ENCODE data around the gene A4GALT.
"Not testable (repeated sequence)": the region's sequence is repeated elsewhere in the genome, so short reads cannot be mapped to it uniquely, and the experiment has no call there.

The A4GALT gene

GRCh38 chr22:42683578-42684283 lies 36.9 kb downstream of the A4GALT start:
- DNase-seq (ENCODE audit: low read depth), result no peak

- no peak for DNase-seq (ENCODE audit: low read depth)
These were observed 38.4 kb downstream of the A4GALT start for GRCh38 chr22:42682113-42682851.

GRCh38 chr22:42680648-42681047 lies 40.0 kb downstream of the A4GALT start:
- no peak for DNase-seq (ENCODE audit: low read depth)

- DNase-seq (ENCODE audit: low read depth), result no peak
These were observed 41.0 kb downstream of the A4GALT start for GRCh38 chr22:42679691-42680090.

GRCh38 chr22:42678894-42679293 lies 41.8 kb downstream of the A4GALT start:
- DNase-seq (ENCODE audit: low read depth), result no peak

- DNase-seq (ENCODE audit: low read depth), result not testable (repeated sequence)
These were observed 42.7 kb downstream of the A4GALT start for GRCh38 chr22:42677936-42678335.

GRCh38 chr22:42676059-42676607 lies 44.5 kb downstream of the A4GALT start:
- no peak for DNase-seq (ENCODE audit: low read depth)

- DNase-seq (ENCODE audit: low read depth), result no peak
These were observed 46.7 kb downstream of the A4GALT start for GRCh38 chr22:42673898-42674401.

- DNase-seq (ENCODE audit: low read depth), result not testable (repeated sequence)
These were observed 47.6 kb downstream of the A4GALT start for GRCh38 chr22:42673071-42673470.

GRCh38 chr22:42670921-42671709 lies 49.6 kb downstream of the A4GALT start:
- no peak for DNase-seq (ENCODE audit: low read depth)

GRCh38 chr22:42670046-42670445 lies 50.6 kb downstream of the A4GALT start:
- no peak for DNase-seq (ENCODE audit: low read depth)

GRCh38 chr22:42666393-42666792 lies 54.3 kb downstream of the A4GALT start:
- not testable (repeated sequence) for DNase-seq (ENCODE audit: low read depth)

GRCh38 chr22:42664976-42665831 lies 55.5 kb downstream of the A4GALT start:
- no peak for DNase-seq (ENCODE audit: low read depth)

GRCh38 chr22:42661985-42662831 lies 58.5 kb downstream of the A4GALT start:
- peak; percentile 79 for DNase-seq (ENCODE audit: low read depth)

GRCh38 chr22:42656578-42656977 lies 64.1 kb downstream of the A4GALT start:
- DNase-seq (ENCODE audit: low read depth), result no peak

GRCh38 chr22:42655693-42656092 lies 65.0 kb downstream of the A4GALT start:
- no peak for DNase-seq (ENCODE audit: low read depth)

GRCh38 chr22:42654436-42655073 lies 66.1 kb downstream of the A4GALT start:
- no peak for DNase-seq (ENCODE audit: low read depth)

- no peak for DNase-seq (ENCODE audit: low read depth)
These were observed 66.7 kb downstream of the A4GALT start for GRCh38 chr22:42653999-42654398.

GRCh38 chr22:42651134-42651533 lies 69.5 kb downstream of the A4GALT start:
- no peak for DNase-seq (ENCODE audit: low read depth)

All from activated T-cell treated with anti-CD3 and anti-CD28 coated beads for 1 hour (primary cell).